Measurements from ENCODE around the gene APCDD1L. TPM values are rescaled to one million over a fixed set of nuclear protein-coding genes. Genes with fewer than 3 reads are reported as not detected.

APCDD1L gene
- total RNA-seq = 16.3 and 16.5 TPM in 2 replicates

GRCh38 chr20:58515233-58516212, at the start of gene APCDD1L:
TSS of gene APCDD1L (minus strand) at chr20:58515399. CDS start at chr20:58514707, 692 bp downstream.
- no peak for TF ChIP-seq CTCF (IDR thresholded peaks at IDR 0.05; ENCODE audit: extremely low read depth, low read depth, low read length)
- Histone ChIP-seq H3K79me2 (ENCODE audit: insufficient read depth, low read length) (peaks cover 83% of the 10 kb centered on the region), H2AFZ (ENCODE audit: low read length) (peak within 1 kb of the TSS; percentile 85), H3K9me3 (ENCODE audit: low read depth, low read length) (no peaks in the 10 kb centered on the region), H3K27me3 (ENCODE audit: insufficient read depth, low read length) (no peaks in the 10 kb centered on the region), H3K4me3 (ENCODE audit: insufficient read depth, low read length) (peak within 1 kb of the TSS; percentile 79), H3K36me3 (ENCODE audit: insufficient read depth, low read length) (peaks cover 7% of the 10 kb centered on the region), H3K27ac (ENCODE audit: low read depth, low read length) (peak within 1 kb of the TSS; percentile 78), H4K20me1 (ENCODE audit: insufficient read depth, low read length) (peaks cover 21% of the 10 kb centered on the region), H3K4me2 (ENCODE audit: insufficient read depth, low read length) (peak within 1 kb of the TSS; percentile 96), H3K4me1 (ENCODE audit: insufficient read depth, low read length) (peaks cover 52% of the 10 kb centered on the region)
- peak; percentile 90 for DNase-seq (ENCODE audit: insufficient read length, low spot score, missing footprints)

GRCh38 chr20:58559368-58559729, 44.1 kb upstream of the APCDD1L start:
- H3K36me3 ChIP-seq (ENCODE audit: insufficient read depth, low read length) = peaks cover 2% of the 10 kb centered on the region
- H3K4me2 ChIP-seq (ENCODE audit: insufficient read depth, low read length) = no peak overlapping the region
- peaks cover 14% of the 10 kb centered on the region for H3K4me1 ChIP-seq (ENCODE audit: insufficient read depth, low read length)
- H3K9me3 ChIP-seq (ENCODE audit: low read depth, low read length) = no peaks in the 10 kb centered on the region
- no peak overlapping the region for H3K4me3 ChIP-seq (ENCODE audit: insufficient read depth, low read length)
- H3K27me3 ChIP-seq (ENCODE audit: insufficient read depth, low read length) = no peaks in the 10 kb centered on the region
- DNase-seq (ENCODE audit: insufficient read length, low spot score, missing footprints) = no peak
- no peak overlapping the region for H3K27ac ChIP-seq (ENCODE audit: low read depth, low read length)
- TF ChIP-seq CTCF (IDR thresholded peaks at IDR 0.05; ENCODE audit: extremely low read depth, low read depth, low read length) = no peak
- H3K79me2 ChIP-seq (ENCODE audit: insufficient read depth, low read length) = no peaks in the 10 kb centered on the region
- H4K20me1 ChIP-seq (ENCODE audit: insufficient read depth, low read length) = no peaks in the 10 kb centered on the region
- no peak overlapping the region for H2AFZ ChIP-seq (ENCODE audit: low read length)

- Histone ChIP-seq H3K9me3 (ENCODE audit: low read depth, low read length) (no peaks in the 10 kb centered on the region), H3K36me3 (ENCODE audit: insufficient read depth, low read length) (peaks cover 2% of the 10 kb centered on the region), H3K4me3 (ENCODE audit: insufficient read depth, low read length) (no peak overlapping the region), H3K4me2 (ENCODE audit: insufficient read depth, low read length) (no peak overlapping the region), H3K27ac (ENCODE audit: low read depth, low read length) (no peak overlapping the region), H3K27me3 (ENCODE audit: insufficient read depth, low read length) (no peaks in the 10 kb centered on the region), H2AFZ (ENCODE audit: low read length) (no peak overlapping the region), H4K20me1 (ENCODE audit: insufficient read depth, low read length) (no peaks in the 10 kb centered on the region), H3K79me2 (ENCODE audit: insufficient read depth, low read length) (no peaks in the 10 kb centered on the region), H3K4me1 (ENCODE audit: insufficient read depth, low read length) (peaks cover 20% of the 10 kb centered on the region)
- no peak for TF ChIP-seq CTCF (IDR thresholded peaks at IDR 0.05; ENCODE audit: extremely low read depth, low read depth, low read length)
- DNase-seq (ENCODE audit: insufficient read length, low spot score, missing footprints) = no peak
Measured at GRCh38 chr20:58558486-58559367, 43.5 kb upstream of the APCDD1L start.

All from osteoblast (primary cell).